ENCODE results near the gene RABGAP1. TPM values are rescaled to one million over a fixed set of nuclear protein-coding genes. Genes with fewer than 3 reads are reported as not detected.

The RABGAP1 gene
- total and polyA plus RNA-seq, 4 donors: 3.8 to 25.7 (median 10.5) TPM

- 82% methylated on average over 3 of the region's 3 CpGs for WGBS
- TF ChIP-seq REST (IDR thresholded peaks at IDR 0.05) (no peak), ZBTB33 (IDR thresholded peaks at IDR 0.05) (no peak), FOXA1 (IDR thresholded peaks at IDR 0.05) (no peak), HNF4G (IDR thresholded peaks at IDR 0.05) (no peak), ATF3 (IDR thresholded peaks at IDR 0.05) (no peak), TAF1 (conservative IDR thresholded peaks at IDR 0.05) (no peak), FOXA2 (IDR thresholded peaks at IDR 0.05) (no peak), RAD21 (IDR thresholded peaks at IDR 0.05) (peak; percentile 69 to 77), CTCF (IDR thresholded peaks at IDR 0.05; ENCODE audit: low read depth, low read length, missing input control) (peak; percentile 40), SP1 (IDR thresholded peaks at IDR 0.05) (no peak), YY1 (IDR thresholded peaks at IDR 0.05) (no peak), HNF4A (conservative IDR thresholded peaks at IDR 0.05) (no peak), GABPA (IDR thresholded peaks at IDR 0.05 in 1 of 2, conservative IDR thresholded peaks at IDR 0.05 in 1 of 2) (no peak), NR2F2 (IDR thresholded peaks at IDR 0.05) (no peak), RXRA (IDR thresholded peaks at IDR 0.05) (peak in 1 of 2 donors; percentile 14), EGR1 (IDR thresholded peaks at IDR 0.05; ENCODE audit: low read depth in 2 of 2) (no peak), JUND (IDR thresholded peaks at IDR 0.05) (no peak), MAX (IDR thresholded peaks at IDR 0.05) (no peak)
- H3K36me3 ChIP-seq (ENCODE audit: control insufficient read depth in 4 of 4, insufficient read depth in 3 of 4, low read depth in 1 of 4, low read length in 3 of 4): peaks cover 9 to 24% (median 14%) of the 10 kb centered on the region in 4 donors
Observed at GRCh38 chr9:123102375-123103113, 161.7 kb downstream of the RABGAP1 start.

More at GRCh38 chr9:123102375-123103113, 161.7 kb downstream of the RABGAP1 start:
- no peak overlapping the region for H3K4me3 ChIP-seq (ENCODE audit: low read depth in 1 of 3, low read length in 3 of 3)
- H3K9me3 ChIP-seq (ENCODE audit: control insufficient read depth in 4 of 4, low read length in 3 of 4): no peaks in the 10 kb centered on the region
- H3K27me3 ChIP-seq (ENCODE audit: control insufficient read depth in 4 of 4, insufficient read depth in 4 of 4, low read length in 3 of 4): no peaks in the 10 kb centered on the region
- H3K27ac ChIP-seq (ENCODE audit: low read depth in 1 of 2, low read length in 2 of 2): peak overlapping the region; percentile 32 to 66
- no peak overlapping the region for H3K9ac ChIP-seq (ENCODE audit: low read depth in 1 of 2, low read length in 2 of 2)
- DNase-seq (ENCODE audit: low spot score): no peak
- peaks cover 2 to 32% (median 7%) of the 10 kb centered on the region in 4 donors for H3K4me1 ChIP-seq (ENCODE audit: control insufficient read depth in 4 of 4, insufficient read depth in 4 of 4, low read length in 3 of 4)
